ENCODE data around the gene SHROOM2. TPM values are rescaled to one million over a fixed set of nuclear protein-coding genes. Genes with fewer than 3 reads are reported as not detected.

Gene SHROOM2
- total RNA-seq, 4 donors from 2014 or later, result 0.05 to 0.36 (median 0.26) TPM

DNA sequence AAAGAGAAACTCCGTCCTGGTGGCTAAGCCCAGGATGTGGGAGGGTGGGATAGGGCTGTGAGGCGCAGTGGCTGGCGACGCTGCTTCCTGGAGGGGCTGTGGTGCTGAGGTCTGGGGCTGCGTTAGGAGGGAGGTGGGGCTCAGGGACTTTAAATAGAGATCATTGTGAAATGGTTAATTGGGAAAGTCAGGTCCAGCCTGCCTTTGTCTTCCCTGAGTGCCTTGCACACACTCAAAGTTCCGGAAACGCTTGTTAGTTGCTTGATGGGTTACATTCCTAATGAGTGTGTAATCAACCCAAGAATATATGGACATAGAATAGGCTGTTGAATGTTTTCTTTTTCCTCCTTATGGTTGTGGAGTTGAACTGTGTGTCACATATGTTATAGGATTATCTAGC lies 125.3 kb downstream of the SHROOM2 start:
- Histone ChIP-seq H3K36me3 (no peaks in the 10 kb centered on the region), H3K27ac (no peak overlapping the region), H3K4me3 (no peak overlapping the region), H3K9me3 (no peaks in the 10 kb centered on the region), H3K4me1 (no peaks in the 10 kb centered on the region), H3K27me3 (peaks cover 0 to 3% (median 0%) of the 10 kb centered on the region in 3 donors)
- intact Hi-C loops (cut with DNase I; ENCODE audit: low total_unique reads) (no loop called here), in situ Hi-C loops (cut with MboI; ENCODE audit: low sequenced_read_pairs in 4 of 4) (loop anchor here in 1 of 4 donors (25.0 kb wide), 1 partner anchor 99 kb away; no protein-coding TSS in a partner anchor)
- DNase-seq (no peak), ATAC-seq (no peak)
- TF ChIP-seq, protein P1, sequence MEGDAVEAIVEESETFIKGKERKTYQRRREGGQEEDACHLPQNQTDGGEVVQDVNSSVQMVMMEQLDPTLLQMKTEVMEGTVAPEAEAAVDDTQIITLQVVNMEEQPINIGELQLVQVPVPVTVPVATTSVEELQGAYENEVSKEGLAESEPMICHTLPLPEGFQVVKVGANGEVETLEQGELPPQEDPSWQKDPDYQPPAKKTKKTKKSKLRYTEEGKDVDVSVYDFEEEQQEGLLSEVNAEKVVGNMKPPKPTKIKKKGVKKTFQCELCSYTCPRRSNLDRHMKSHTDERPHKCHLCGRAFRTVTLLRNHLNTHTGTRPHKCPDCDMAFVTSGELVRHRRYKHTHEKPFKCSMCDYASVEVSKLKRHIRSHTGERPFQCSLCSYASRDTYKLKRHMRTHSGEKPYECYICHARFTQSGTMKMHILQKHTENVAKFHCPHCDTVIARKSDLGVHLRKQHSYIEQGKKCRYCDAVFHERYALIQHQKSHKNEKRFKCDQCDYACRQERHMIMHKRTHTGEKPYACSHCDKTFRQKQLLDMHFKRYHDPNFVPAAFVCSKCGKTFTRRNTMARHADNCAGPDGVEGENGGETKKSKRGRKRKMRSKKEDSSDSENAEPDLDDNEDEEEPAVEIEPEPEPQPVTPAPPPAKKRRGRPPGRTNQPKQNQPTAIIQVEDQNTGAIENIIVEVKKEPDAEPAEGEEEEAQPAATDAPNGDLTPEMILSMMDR (IDR thresholded peaks at IDR 0.05 in 4 of 5, conservative IDR thresholded peaks at IDR 0.05 in 1 of 5), result no peak
- no peak for TF ChIP-seq POLR2A (IDR thresholded peaks at IDR 0.05)

DNA sequence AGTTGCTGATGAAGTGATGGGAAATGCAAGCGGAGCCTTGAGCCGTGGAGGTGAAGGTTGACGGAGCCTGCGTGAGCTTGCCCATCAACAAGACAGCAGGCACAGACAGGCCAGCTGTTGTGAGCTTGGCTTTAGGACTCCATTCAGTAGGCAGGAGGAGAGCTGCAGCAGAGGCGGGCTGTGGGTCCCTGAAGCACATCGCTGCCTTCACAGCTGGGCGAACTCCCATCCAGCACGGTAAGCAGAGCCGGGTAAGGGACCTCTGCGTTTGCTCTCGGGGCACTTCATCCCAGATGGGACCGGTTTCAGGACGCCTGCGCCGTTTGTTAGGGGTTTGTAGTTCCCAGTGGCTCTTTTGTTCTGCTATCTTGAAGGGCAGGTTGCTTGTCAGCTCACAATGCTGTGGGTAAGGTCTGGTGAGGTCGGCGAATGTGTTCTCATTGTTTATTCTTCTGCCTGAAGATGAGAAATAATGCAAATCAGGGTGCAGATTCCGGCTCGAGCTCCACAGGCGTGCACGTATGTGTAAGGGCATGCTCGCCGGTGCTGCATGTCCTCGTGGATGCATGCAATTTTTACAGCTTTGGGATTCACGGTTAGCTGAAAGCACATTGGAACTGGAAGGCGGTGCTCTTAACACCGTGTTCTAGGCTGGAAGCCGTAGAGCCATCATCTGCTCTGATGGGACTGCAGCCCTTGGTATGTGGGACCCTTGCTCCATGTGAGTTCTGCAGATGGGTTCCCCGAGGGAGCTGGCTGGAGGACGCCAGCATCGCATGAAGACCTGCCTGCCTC lies 126.3 kb downstream of the SHROOM2 start:
- DNase-seq, result no peak
- Histone ChIP-seq H3K27me3 (peaks cover 0 to 3% (median 0%) of the 10 kb centered on the region in 3 donors), H3K4me3 (no peak overlapping the region), H3K27ac (no peak overlapping the region), H3K4me1 (no peaks in the 10 kb centered on the region), H3K9me3 (no peaks in the 10 kb centered on the region), H3K36me3 (no peaks in the 10 kb centered on the region)
- no peak for ATAC-seq
- TF ChIP-seq, protein P1 (IDR thresholded peaks at IDR 0.05 in 4 of 5, conservative IDR thresholded peaks at IDR 0.05 in 1 of 5), result no peak
- TF ChIP-seq POLR2A (IDR thresholded peaks at IDR 0.05), result no peak
- in situ Hi-C loops (cut with MboI; ENCODE audit: low sequenced_read_pairs in 4 of 4), result loop anchor here in 1 of 4 donors (25.0 kb wide), 1 partner anchor 100 kb away; no protein-coding TSS in a partner anchor
- intact Hi-C loops (cut with DNase I; ENCODE audit: low total_unique reads), result no loop called here

DNA sequence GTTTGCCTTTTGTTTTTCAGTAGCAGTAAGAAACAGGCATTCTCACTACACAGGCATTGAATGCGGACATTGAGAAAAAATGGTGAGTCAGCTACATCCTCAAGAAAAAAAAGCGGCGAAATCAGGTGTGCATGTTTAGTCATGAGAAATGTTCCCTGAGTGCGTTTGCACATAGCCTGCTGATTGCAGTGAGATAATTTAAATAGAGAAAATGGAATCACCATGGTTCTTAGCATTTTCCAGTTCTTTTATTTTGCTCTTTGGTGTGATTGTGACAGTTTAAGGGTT lies 126.9 kb downstream of the SHROOM2 start:
- H3K4me3 ChIP-seq, result no peak overlapping the region
- intact Hi-C loops (cut with DNase I; ENCODE audit: low total_unique reads), result no loop called here
- peaks cover 0 to 3% (median 0%) of the 10 kb centered on the region in 3 donors for H3K27me3 ChIP-seq
- TF ChIP-seq, protein P1 (IDR thresholded peaks at IDR 0.05 in 4 of 5, conservative IDR thresholded peaks at IDR 0.05 in 1 of 5), result no peak
- no peak for TF ChIP-seq POLR2A (IDR thresholded peaks at IDR 0.05)
- no peaks in the 10 kb centered on the region for H3K9me3 ChIP-seq
- ATAC-seq (no peak), DNase-seq (no peak)
- H3K4me1 ChIP-seq, result no peaks in the 10 kb centered on the region
- no peaks in the 10 kb centered on the region for H3K36me3 ChIP-seq
- in situ Hi-C loops (cut with MboI; ENCODE audit: low sequenced_read_pairs in 4 of 4), result loop anchor here in 1 of 4 donors (25.0 kb wide), 1 partner anchor 101 kb away; no protein-coding TSS in a partner anchor
- no peak overlapping the region for H3K27ac ChIP-seq

DNA sequence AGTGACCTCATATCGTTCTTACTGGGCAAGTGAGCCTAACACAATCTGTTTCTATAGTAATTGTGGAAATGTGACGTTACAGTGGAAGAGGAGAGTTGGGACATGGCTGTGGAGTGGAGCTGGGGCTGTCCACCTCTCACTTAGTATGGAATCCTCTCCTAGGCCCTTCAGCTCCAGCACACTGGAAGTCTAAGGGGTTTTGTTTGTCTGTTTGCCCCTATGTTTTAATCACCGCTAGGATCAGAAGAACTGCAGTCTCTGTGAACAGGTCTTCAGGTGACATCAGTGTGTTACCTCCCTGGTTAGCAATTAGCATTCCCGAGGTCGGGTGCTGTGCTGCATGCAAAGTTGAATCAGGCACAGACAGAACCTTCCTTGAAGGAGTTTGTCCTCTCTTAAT lies 131.6 kb downstream of the SHROOM2 start:
- Histone ChIP-seq H3K27ac (no peak overlapping the region), H3K4me1 (no peaks in the 10 kb centered on the region), H3K36me3 (no peaks in the 10 kb centered on the region), H3K9me3 (no peaks in the 10 kb centered on the region), H3K27me3 (peaks cover 0 to 3% (median 0%) of the 10 kb centered on the region in 3 donors), H3K4me3 (no peak overlapping the region)
- ATAC-seq, result no peak
- intact Hi-C loops (cut with DNase I; ENCODE audit: low total_unique reads), result no loop called here
- no peak for TF ChIP-seq POLR2A (IDR thresholded peaks at IDR 0.05)
- TF ChIP-seq, protein P1 (IDR thresholded peaks at IDR 0.05 in 4 of 5, conservative IDR thresholded peaks at IDR 0.05 in 1 of 5), result no peak
- in situ Hi-C loops (cut with MboI; ENCODE audit: low sequenced_read_pairs in 4 of 4), result loop anchor here in 1 of 4 donors (25.0 kb wide), 1 partner anchor 106 kb away; no protein-coding TSS in a partner anchor
- DNase-seq, result no peak
